GM18909 (cell line): ENCODE measurements around the gene NOXO1.
"Not testable (repeated sequence)": the region's sequence is repeated elsewhere in the genome, so short reads cannot be mapped to it uniquely, and the experiment has no call there.

Experiments
- ATAC-seq: cut with Tn5 transposase; IDR thresholded peaks from one replicate; pipeline ENCODE4 v1.9.1; 2021; ENCODE audit warnings: mild to moderate bottlenecking; ENCODE audit not compliant: unreplicated experiment, poor library complexity

Gene NOXO1

DNA sequence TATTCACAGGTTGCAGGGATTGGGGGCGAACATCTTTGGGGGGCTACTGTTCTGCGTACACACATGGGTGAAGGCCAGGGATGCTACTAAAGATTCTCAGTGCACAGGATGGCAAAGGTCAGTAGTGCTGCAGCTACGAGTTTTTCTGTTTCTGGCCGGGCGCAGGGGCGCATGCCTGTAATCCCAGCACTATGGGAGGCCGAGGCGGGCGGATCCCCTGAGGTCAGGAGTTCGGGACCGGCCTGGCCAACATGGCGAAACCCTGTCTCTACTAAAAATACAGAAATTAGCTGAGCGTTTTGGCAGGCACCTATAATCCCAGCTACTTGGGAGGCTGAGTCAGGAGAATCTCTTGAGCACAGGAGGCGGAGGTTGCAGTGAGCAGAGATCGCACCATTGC, 32.3 kb upstream of the NOXO1 start:
- no peak for ATAC-seq

DNA sequence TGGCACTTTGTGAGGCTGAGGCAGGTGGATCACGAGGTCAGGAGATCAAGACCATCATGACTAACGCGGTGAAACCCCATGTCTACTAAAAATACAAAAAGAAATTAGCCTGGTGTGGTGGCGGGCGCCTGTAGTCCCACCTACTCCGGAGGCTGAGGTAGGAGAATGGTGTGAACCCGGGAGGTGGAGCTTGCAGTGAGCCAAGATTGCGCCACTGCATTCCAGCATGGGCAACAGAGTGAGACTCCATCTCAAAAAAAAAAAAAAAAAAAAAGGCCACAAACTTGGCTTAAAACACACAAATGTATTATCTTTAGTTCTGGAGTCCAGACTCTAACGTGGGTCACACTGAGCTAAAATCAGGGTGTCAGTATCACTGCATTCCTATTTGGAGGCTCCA, 30.5 kb upstream of the NOXO1 start:
- ATAC-seq: not testable (repeated sequence)

DNA sequence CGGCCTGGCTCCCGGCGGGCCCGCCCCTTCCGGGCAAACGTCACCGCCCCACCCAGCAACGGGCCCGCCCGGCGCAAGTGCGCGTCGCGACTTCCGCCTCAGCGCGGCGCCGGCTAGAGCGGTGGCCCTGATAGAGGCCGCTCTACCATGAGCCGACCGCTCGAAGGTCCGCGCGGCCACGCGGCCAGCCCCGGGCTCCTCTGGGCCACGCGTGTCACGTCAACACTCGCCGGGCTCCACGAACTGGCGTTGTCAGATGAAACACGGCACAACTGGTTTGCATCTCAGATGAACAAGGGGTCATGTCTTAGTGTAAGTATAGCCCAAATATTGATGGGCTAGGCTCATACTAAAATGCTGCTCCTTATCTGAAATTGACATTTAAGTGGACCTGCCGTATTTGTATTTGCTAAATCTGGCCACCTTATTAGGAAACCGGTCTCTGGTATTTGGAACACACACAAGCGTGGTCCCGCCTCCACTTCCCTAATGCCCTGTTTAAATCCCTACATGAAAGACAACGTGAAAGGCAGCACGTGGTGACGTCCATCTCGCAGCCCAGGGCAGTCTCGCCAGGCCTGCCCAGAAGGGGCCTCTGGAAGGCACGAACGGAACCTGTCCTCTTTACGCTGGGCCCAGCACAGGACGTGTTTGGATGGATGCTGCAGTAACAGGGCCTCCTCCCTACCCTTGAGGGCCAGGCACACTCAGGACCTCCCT, 28.7 kb upstream of the NOXO1 start, which contains the start of gene ZNF598:
Gene ZNF598, minus strand, starts transcription at position 31 of the 720 bp plus-strand sequence.
- peak; percentile 82 for ATAC-seq

DNA sequence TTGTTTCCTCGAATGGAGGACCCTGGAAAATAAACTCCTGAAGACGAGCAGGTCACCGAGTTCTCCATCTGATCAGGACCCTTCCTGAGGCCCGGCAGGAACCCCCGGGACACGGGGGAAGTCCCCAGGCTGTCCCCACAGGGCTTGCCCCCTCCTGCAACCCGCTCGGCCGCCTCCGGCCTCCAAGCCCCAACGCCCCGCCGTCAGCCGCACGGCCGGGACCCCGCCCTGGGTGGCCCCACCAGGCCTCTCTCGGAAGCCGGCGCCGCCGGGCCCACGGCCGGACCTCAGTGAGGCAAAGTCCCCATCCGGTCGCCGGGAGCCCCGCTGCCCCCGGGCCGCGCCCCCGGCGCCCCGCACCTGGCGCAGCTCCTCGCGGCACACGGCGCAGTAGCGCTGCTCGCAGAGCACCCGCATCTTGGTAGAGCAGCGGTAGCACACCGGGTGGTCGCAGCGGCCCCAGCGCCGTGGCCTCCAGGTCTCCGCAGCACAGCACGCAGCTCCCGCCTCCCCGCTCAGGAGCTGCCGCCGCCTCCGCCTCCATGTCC, 28.0 kb upstream of the NOXO1 start:
- ATAC-seq: peak; percentile 36

DNA sequence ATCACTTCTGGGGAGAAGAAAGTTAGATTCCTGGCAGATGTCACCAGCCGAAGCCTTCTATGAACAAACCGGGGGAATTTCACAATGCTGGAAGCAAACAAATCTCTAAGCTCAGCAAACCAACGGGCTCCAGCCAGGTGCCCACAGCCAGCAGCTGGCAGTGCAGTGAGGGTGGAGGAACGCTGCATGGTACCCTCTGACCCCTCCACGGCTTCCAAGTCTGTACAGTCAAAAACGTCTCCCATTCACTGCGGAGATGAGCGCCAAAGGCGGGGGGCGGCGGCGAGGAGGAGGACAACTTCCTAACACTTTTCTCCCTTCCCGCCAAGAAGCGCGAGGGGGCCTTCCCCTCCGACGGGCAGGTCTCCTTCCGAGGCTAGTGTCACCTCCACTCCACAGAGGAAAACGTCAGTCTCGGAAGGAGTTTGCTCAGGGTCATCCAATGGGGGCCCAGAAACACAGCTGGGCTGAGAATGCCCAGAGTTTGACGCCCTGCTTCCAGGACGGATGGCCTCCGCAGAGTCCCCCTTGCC, 27.4 kb upstream of the NOXO1 start:
- peak; percentile 2 for ATAC-seq

DNA sequence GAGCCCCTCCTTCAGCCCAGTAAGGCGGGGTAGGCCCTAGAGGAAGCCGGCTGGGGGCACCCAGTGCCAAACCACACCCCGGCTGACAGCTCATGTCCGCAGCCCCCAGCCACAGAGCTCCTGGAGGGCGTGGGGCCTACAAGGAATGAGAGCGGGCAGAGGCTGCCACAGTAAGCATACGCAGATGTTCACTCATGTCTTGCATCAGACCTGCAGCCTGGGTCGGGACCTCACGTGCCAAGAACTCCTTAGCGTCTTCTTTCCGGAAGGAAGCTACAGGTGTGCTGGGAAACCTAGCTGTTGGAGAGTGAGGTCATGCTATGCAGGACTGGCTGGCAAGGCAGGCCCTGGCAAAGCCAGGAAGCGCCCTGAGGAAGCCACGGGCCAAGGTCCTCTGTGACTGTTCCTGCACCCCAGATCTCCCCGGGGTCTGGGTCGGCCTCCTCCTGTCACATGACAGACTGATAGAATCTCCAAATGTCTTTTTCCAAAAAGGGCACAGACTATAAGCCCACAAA, 26.8 kb upstream of the NOXO1 start:
- ATAC-seq: no peak

DNA sequence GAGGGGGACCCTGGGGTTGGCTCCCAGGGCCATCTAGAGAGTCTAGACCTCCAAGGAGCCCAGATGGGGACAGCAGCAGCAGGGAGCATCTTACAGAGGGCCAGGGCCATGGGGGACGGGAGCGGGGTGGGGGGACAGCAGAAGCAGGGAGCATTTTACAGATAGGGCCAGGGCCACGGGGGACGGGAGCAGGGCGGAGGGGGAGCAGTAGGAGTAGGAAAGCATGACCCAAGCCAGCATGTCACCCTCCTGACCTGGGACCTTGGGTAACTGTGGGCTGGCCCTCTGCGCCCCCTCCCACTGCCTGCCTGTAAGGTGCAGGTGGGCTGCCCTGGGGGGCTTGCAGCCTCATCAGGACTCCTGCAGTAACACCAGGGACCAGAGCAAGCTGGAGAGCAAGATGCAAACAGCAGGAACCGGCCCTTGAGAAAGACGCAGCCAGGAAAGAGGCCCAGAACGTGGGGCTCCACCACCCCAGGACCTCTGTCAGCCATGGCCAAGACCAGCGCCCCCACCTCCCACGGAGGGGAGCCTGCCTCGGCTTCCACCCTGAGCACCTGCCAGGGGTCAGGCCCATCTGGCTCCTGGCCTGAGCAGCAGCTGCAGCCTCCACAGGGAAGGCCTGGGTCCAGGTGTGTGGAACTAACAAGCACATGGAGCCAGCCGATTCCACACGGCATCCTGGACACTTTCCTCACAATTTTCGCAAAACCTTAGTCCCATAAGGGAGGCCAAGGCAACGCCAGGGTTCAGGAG, 26.0 kb upstream of the NOXO1 start:
- ATAC-seq: no peak

DNA sequence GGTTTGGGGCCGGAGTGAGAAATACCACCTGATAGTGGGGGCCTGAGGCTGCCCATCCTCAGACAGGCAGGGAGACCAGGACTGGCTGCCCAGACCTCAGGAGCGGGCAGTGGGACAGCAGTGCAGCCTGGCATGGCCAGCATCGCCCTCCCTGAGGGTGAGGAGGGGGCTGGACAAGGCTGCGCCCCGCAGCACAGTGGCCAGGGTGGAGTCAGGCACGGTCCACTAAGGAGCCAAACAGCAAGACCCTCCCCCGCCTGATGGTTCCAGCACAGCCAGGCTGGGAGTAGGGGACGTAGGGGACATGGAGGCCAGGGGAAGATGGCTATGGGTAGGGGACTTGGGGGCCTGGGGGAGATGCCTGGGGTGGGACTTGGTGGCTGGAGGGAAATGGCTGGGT, 25.0 kb upstream of the NOXO1 start:
- no peak for ATAC-seq

DNA sequence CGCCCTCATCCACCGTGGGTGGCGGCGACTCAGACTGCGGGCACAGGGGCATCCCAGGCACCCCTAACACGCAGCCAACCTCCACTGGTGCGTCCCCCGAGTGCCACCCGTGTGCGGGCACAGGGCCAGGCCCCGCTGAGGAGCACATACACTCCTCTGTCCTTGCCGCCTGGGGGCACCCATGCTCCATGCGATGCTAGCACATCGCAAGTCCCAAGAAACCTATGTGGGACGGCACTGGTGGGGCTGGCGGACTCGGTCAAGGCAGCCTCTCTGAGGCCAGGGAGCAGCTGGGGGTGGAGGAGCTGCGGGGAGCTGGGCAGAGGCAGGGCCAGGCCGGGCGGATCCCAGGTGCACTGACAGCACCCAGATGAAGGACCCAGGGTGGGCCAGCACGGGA, 24.4 kb upstream of the NOXO1 start:
- ATAC-seq: no peak

DNA sequence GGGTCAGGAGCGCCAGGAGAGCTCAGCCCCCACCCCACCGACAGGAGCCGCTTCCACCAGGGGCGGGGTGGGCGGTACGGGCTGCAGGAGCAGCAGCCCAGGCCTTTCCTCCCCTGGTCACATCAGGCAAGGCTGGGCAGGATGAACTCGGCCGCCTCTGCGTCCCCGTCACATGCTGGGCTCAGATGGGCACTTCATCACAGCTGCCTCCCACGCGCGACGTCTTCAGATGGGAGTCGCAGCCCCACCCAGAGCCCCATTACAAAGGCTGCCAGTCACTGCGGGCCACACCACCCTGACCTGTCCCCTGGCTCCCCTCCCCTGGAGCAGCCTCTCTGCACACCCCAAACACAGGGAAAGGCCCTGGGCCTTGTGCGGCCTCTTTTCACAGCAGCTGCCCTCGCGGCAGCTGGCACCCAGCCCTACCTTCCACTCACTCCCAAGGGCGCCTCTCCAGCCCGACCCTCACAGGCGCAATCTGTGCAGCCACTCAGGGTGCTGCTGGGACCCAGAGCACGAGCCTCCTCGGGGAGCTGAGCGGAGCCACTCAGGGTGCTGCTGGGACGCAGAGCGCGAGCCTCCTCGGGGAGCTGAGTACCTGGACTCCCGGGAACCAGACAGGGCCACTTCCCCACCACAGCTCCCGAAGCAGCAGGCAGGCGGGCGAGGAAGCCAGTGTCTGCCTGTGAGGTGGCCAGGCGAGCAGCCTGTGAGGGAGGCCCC, 23.7 kb upstream of the NOXO1 start:
- no peak for ATAC-seq

DNA sequence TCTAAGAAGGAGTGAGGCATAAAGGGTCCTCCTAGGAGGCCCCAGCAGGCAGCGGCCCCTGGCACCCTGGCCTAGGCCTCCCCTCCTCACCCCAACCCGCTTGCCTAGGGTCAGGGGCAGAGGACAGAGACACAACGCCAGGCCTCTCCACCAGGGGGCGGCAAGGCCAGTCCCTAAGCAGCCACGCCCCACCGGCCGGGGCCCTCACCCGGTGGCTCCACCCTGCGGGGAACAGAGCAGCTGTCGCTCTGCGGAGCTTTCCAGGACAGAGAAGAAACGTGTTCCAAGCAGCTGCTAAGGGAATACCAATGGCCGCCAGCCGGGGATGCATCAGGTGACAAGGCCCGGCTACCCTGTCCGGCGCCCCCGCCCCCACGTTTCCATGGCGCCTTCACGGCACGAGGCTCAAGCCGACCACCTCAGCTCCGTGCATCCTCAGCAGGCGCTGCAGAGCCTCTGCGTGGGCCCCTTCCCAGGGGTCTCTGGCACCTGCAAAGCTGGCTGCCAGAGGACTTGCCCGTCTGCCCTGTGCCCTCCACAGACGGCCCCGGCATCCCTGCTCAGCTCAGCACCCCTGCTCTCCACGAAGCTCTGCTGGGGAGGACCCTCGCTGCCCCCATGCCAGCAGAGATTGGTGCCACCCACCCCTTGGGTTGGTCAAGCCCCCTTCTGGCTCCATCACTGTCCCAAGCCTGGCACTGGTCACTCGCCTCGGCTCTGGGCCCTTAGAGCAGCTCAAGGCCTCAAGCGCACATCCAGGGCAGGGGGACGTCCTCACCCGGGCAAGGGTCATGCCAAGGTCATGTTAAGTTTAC, 22.8 kb upstream of the NOXO1 start:
- ATAC-seq: peak; percentile 51

DNA sequence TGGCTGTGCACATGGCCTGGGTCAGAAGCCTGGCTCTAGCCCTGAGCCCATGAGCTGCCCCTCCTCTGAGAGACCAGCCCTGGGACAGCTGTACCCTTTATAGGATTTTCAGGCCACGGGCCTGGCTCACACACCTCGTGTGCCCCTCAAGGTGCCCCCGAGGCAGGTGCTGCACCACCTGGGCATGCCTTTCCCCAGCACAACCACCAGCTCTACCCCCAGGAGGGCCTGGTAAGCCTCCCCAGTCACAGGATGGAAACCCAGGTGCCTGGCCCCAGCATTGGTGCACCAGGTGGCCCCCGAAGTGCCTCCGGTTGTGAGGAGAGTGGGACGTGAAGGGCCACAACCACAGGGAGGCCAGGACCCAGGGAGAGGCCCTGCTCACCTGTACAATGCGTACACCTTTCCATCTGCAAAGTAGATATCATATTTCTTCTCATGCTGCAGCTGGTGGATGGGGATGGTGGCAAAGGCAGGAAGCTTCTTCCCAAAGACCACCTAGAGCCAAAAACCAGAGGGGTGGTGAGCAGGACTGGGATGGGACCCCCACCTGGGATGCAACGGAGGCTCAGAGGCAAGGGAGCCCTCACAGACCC, 22.1 kb upstream of the NOXO1 start:
- ATAC-seq: no peak

DNA sequence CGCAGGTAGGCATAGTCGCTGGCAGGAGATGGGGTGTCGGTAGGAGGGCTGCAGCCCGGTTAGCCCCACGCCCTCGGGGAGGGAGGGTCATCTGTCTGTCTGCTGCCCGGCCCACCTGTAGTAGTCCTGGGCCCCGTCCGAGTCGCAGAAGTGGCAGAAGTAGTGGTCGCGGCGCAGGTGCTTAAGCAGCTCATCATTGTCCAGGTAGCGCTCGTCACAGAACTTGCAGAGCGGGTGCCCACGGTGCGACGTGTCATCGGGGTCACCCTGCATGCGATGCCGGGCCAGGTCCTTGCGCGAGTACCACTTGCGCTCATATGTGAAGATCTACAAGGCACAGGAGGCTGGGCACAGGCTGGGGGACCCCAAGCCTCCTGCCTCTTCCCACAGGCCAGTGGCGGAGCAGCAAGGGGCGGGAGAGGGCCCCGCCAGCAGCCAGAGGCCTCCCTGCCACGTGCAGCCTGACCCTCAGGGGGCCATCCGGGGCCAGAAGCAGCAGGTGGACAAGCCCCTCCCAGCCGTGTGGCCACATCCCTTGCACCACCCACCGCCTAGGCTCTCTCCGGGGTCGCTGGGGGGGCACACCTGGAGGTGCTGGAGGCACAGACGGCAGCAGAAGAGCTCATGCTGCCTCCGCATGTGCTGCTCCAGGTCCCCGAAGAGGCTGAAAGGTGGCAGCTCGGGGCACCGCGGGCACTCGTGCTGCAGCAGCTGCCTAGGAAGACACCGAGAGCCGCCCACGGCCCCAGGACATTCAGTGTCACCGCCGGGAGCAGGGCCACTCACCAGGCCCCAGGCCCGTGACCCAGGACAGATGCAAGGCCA, 21.3 kb upstream of the NOXO1 start:
- no peak for ATAC-seq

DNA sequence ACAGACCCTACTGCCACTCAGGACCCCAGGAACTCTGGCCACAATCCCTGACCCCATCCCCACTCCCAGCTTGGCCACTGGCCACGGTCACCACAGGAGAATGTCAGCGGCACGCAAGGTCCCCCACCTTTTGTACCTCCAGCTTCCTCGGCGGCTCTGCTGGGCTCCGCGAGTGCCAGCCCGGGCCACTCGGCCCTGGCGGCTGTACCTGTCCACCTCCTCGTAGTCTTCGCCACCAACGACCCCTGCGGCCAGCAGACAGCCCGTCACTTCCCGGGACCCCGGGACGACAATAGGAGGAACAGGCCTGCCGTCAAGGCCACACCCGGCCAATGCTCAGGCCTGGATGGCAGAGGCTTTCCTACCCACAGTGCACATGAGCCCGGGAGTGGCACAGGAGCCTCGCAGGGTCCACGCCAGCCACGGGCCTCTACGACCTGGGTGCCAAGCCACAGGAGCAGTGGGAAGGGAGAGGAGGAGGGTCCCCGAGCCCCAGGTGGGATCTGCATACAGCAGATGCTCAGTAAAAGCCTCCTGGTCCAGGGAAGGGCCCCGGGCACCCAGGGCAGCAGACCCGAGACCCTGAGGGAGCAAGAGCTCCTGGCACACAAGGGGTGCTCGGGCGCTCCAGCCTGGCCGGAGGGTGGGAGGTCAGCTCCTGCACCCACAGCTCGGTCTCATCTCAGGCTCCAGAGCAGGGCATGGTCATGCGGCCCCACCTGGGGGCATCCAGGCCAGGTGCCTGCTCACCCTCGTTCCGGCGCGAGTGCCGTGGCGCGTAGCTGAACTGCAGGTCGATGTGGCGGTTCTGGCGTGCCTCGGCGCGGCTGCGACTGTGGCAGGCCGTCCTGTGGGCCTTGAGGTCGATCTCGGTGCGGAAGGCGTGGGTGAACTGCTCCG, 20.4 kb upstream of the NOXO1 start:
- no peak for ATAC-seq

DNA sequence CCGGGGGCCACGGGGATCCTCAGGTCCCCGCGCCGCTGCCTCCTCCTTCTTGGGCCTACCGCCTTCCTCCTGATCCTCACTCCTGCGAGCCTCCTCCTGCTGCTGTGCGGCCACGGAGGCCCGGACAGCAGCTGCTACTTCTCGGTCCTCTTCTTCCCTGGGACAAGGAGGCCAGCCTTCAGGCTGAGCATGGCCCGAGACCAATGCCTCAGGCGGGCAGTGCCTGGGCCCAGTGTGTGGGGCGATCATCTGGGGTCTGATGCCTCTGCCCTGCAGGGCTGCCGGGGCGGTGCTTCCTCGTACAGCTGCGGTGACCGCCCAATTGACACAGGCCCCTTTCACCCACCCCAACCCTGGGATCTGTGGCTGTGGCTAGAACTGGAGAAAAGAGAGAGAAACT, 19.8 kb upstream of the NOXO1 start:
- ATAC-seq: no peak

DNA sequence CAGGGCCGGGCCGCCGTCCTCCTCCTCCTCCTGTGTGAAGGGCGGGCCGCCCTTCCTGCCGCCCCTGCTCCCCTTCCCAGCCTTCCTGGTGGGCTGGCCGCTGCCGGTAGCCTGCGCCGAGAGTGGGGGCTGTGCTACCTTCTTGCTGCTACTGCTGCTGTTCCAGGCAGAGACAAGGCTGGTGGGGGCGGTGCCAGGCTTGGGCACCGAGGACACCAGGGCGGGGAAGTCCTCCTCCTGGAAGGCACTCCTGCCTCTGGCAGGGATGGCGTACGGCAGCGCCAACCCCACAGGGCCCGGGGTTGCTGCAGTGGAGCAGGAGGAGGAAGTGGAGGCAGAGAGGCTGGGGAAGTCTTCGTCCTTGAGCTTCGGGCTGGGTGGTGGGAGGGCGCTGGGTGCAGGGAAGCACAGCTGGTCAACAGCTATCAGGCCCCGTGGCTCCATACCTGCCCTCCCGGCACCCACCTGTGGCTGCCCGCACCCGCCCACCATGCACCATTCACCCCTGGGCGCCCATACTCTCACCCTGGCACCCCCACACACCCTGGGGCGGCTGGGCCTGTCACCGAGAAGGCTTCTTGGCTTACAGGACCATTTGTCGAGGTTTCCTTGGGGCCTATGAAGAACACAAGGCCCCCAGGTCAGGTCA, 18.7 kb upstream of the NOXO1 start:
- no peak for ATAC-seq
